IPS-15b (cell line): ENCODE measurements around the gene SMTN.
"Not testable (repeated sequence)": the region's sequence is repeated elsewhere in the genome, so short reads cannot be mapped to it uniquely, and the experiment has no call there.

ENCODE experiments used
- H3K27me3 ChIP-seq: one replicate; pipeline ENCODE4 v1.6.1; 2013; ENCODE audit warnings: low read length; ENCODE audit not compliant: control insufficient read depth, insufficient read depth
- H3K36me3 ChIP-seq: one replicate; pipeline ENCODE4 v1.6.1; 2013; ENCODE audit warnings: low read length; ENCODE audit not compliant: control insufficient read depth, insufficient read depth
- H3K4me1 ChIP-seq: one replicate; pipeline ENCODE4 v1.6.1; 2013; ENCODE audit warnings: mild to moderate bottlenecking, low read length; ENCODE audit not compliant: control insufficient read depth, insufficient read depth
- H3K4me3 ChIP-seq: one replicate; pipeline ENCODE4 v1.5.1; 2013; ENCODE audit warnings: low read depth, low read length
- H3K9ac ChIP-seq: one replicate; pipeline ENCODE4 v1.6.1; 2013; ENCODE audit warnings: low read depth, mild to moderate bottlenecking, low read length
- H3K9me3 ChIP-seq: one replicate; pipeline ENCODE4 v1.6.1; 2013; ENCODE audit warnings: mild to moderate bottlenecking, low read length; ENCODE audit not compliant: control insufficient read depth, insufficient read depth

The SMTN gene

GRCh38 chr22:31055117-31055634 is 25.9 kb upstream of the SMTN start:
- Histone ChIP-seq H3K9ac (no peak overlapping the region), H3K36me3 (no peaks in the 10 kb centered on the region), H3K4me3 (no peak overlapping the region), H3K9me3 (no peaks in the 10 kb centered on the region), H3K27me3 (no peaks in the 10 kb centered on the region), H3K4me1 (no peaks in the 10 kb centered on the region)

GRCh38 chr22:31055635-31056159 is 25.4 kb upstream of the SMTN start:
- Histone ChIP-seq H3K4me1 (no peaks in the 10 kb centered on the region), H3K4me3 (no peak overlapping the region), H3K27me3 (no peaks in the 10 kb centered on the region)

DNA sequence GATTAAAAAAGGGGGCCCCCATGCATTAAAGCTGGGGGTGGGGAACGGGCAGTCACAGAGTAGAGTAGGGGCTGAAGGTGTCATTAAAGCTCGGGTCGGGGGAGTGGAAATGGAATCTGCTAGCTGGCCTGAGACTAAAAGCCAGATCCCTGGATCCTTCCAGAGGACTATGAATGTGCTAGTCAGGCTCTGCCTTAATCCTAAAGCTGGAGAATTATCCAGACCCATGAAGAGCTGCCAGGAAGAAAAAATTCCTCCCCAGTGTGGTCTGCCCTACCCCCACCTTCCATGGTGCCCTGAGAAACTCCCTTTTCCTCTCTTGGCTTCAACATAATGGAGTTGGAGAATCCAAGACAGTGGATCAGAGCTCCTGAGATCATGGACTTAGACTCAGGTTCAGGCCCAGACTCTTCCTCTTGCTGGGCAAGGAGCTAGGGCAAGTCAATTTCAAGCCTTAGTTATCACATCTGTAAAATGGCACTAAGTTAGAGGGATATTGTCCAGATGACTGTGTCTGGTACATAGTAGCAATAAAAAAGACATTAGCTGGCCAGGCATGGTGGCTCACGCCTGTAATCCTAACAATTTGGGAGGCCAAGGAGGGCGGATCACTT is 24.0 kb upstream of the SMTN start:
- H3K9me3 ChIP-seq: no peaks in the 10 kb centered on the region
- H3K4me1 ChIP-seq: no peaks in the 10 kb centered on the region
- no peaks in the 10 kb centered on the region for H3K27me3 ChIP-seq
- H3K9ac ChIP-seq: no peak overlapping the region
- H3K4me3 ChIP-seq: no peak overlapping the region
- no peaks in the 10 kb centered on the region for H3K36me3 ChIP-seq

More at GRCh38 chr22:31055635-31056159, 25.4 kb upstream of the SMTN start:
- H3K36me3 ChIP-seq: no peaks in the 10 kb centered on the region
- H3K9ac ChIP-seq: no peak overlapping the region
- H3K9me3 ChIP-seq: no peaks in the 10 kb centered on the region

DNA sequence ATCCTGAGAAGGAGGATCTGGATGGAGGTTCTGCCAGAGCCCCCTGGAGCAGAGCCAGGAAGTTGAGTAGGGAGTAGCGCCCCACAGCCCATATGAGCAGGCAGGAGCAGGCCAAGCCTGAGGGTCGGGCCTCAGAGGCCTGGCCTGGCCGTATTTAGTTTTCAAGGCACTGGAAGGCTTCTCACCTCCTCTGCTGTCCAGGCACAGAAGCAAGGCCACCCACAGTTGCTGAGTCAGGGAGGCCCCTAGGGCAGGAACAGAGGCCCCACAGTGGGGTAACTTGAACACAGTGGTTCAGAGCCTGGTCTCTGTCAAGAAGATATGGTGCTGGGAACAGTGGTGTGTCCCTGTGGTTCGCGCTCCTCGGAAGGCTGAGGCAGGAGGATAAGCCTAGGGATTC is 21.5 kb upstream of the SMTN start:
- H3K36me3 ChIP-seq, H3K4me1 ChIP-seq, H3K9ac ChIP-seq, H3K4me3 ChIP-seq, H3K27me3 ChIP-seq, H3K9me3 ChIP-seq: not testable (repeated sequence)

DNA sequence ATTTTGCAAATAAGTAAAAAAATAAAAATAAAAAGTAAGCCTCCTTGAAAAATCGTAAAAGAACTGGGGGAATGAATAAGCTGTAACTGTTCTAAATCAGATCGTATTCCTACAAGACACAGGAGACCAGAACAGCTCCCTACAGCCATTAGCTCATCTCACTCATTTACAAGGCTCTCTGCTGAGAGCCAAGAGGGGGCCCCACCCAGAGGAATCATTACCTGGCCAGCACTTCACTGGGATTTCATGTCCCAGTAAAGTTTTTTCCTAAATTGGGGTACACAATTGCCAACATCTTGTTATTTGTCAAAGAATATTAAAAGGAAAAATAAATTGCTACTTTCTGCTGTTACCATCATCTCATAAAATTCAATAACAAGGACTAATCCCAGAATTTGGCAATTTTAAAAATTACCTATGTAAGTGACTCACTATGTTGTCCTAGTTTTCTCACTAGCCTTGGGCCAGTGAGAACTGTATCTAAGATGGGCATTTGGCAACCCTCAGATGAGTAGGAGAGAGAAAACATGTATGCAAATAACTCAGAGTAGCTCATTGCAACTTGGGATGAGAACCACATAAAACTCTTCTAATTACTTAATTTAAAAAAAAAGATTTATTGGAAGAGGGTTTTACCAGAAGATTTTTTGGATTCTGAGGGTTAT is 18.4 kb upstream of the SMTN start:
- Histone ChIP-seq H3K9me3 (no peaks in the 10 kb centered on the region), H3K4me3 (no peak overlapping the region), H3K4me1 (no peaks in the 10 kb centered on the region), H3K36me3 (no peaks in the 10 kb centered on the region), H3K27me3 (no peaks in the 10 kb centered on the region), H3K9ac (no peak overlapping the region)

DNA sequence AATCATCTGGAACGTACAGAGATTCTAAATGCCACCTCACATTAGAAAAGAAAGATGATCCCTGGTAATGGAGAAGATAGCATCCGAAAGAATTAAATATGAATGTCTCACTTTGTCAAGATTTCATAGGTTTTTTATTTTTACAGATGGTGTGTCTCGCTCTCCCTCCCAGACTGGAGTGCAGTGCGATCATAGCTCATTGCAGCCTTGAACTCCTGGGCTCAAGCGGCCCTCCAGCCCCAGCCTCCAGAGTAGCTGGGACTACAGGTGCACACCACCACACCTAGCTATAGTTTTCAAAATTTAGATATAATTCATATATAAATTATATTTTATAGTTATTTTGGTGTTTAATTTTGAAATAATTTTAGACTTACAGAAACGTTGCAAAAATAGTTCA is 16.7 kb upstream of the SMTN start:
- Histone ChIP-seq H3K9ac (no peak overlapping the region), H3K4me3 (no peak overlapping the region), H3K27me3 (no peaks in the 10 kb centered on the region), H3K36me3 (no peaks in the 10 kb centered on the region), H3K9me3 (no peaks in the 10 kb centered on the region), H3K4me1 (no peaks in the 10 kb centered on the region)

GRCh38 chr22:31068970-31069369 is 12.1 kb upstream of the SMTN start:
- no peaks in the 10 kb centered on the region for H3K4me1 ChIP-seq
- no peaks in the 10 kb centered on the region for H3K27me3 ChIP-seq
- no peak overlapping the region for H3K9ac ChIP-seq
- H3K4me3 ChIP-seq: no peak overlapping the region
- no peaks in the 10 kb centered on the region for H3K36me3 ChIP-seq
- no peaks in the 10 kb centered on the region for H3K9me3 ChIP-seq

GRCh38 chr22:31069691-31070314 is 11.3 kb upstream of the SMTN start:
- not testable (repeated sequence) for H3K4me1 ChIP-seq, H3K4me3 ChIP-seq, H3K27me3 ChIP-seq, H3K36me3 ChIP-seq, H3K9ac ChIP-seq, H3K9me3 ChIP-seq

- H3K9ac ChIP-seq, H3K4me3 ChIP-seq, H3K36me3 ChIP-seq, H3K4me1 ChIP-seq, H3K9me3 ChIP-seq, H3K27me3 ChIP-seq: not testable (repeated sequence)
These were observed 8.0 kb upstream of the SMTN start for GRCh38 chr22:31073125-31073524.

- not testable (repeated sequence) for H3K27me3 ChIP-seq, H3K36me3 ChIP-seq, H3K4me3 ChIP-seq, H3K4me1 ChIP-seq, H3K9ac ChIP-seq, H3K9me3 ChIP-seq
These were observed 7.5 kb upstream of the SMTN start for GRCh38 chr22:31073545-31074145.

DNA sequence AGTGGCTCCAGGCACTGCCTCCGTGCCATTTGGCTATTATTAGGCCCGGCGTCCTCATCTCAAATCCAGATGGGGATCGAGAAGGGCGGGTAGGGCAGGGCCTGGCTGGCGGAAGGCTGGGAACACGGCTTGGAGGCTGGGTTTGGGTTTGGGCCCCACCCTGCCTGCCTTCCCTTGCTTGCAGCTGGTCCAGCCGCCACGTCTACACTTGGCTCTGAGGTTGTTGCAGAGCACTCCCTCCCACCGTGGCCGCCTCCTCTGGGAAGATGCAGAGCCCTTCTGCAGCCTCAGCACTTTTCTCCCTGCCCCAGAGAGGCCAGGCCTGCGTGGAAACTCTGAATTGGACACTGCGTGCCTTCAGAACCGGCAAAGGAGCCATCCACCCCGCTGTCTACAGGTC is 5.2 kb upstream of the SMTN start:
- Histone ChIP-seq H3K9ac (no peak overlapping the region), H3K36me3 (no peaks in the 10 kb centered on the region), H3K9me3 (no peaks in the 10 kb centered on the region), H3K27me3 (no peaks in the 10 kb centered on the region), H3K4me3 (no peak overlapping the region), H3K4me1 (no peaks in the 10 kb centered on the region)
